Activated naive CD8-positive, alpha-beta T cell treated with anti-CD3 and anti-CD28 coated beads, Interleukin-2, amount 10 ng/mL, durations not matched to agents 7 days and 5 days (primary cell): Measurements from ENCODE around the gene ISX. TPM values are rescaled to one million over a fixed set of nuclear protein-coding genes. Genes with fewer than 3 reads are reported as not detected.

Experiments
- ATAC-seq: fragments of 150-1000 bp; cut with Tn5 transposase; one replicate; pipeline ENCODE4 v1.10.0; 2021; ENCODE audit warnings: low read depth, moderate library complexity
- POLR2A ChIA-PET: fragments of 350-600 bp; sonication (Branson Sonifier 250); formaldehyde crosslinking; loops from one replicate; lab custom pipeline; 2021; ENCODE audit warnings: antibody characterized with exemption; lab: Charles Lee
- DNase-seq: peaks from one replicate; pipeline ENCODE4 v3.0.0; 2021
- H3K27ac Mint-ChIP-seq: one replicate; pipeline ENCODE4 v1.8.0; 2022; ENCODE audit warnings: mild to moderate bottlenecking, mixed read lengths
- H3K27me3 Mint-ChIP-seq: one replicate; pipeline ENCODE4 v1.8.0; 2022; ENCODE audit warnings: mild to moderate bottlenecking, moderate library complexity, mixed read lengths
- H3K36me3 Mint-ChIP-seq: one replicate; pipeline ENCODE4 v1.8.0; 2021; ENCODE audit warnings: mild to moderate bottlenecking, mixed read lengths
- H3K4me1 Mint-ChIP-seq: one replicate; pipeline ENCODE4 v1.8.0; 2021; ENCODE audit warnings: mixed read lengths
- H3K4me3 Mint-ChIP-seq: one replicate; pipeline ENCODE4 v1.8.0; 2022; ENCODE audit warnings: mild to moderate bottlenecking, moderate library complexity, mixed read lengths
- H3K9me3 Mint-ChIP-seq: one replicate; pipeline ENCODE4 v1.8.0; 2021; ENCODE audit warnings: mixed read lengths
- total RNA-seq, 2 experiments: library from RNA; stranded (reverse); gene quantifications; one replicate each; pipeline ENCODE4 v1.2.3, GENCODE V29; 2021

Gene ISX
- total RNA-seq, 2 experiments from 2014 or later, result not detected

GRCh38 chr22:35132568-35132967 lies 66.6 kb downstream of the ISX start:
- no peak for ATAC-seq
- POLR2A ChIA-PET, result no interaction called here
- no peaks in the 10 kb centered on the region for H3K36me3 Mint-ChIP-seq

GRCh38 chr22:35133702-35134380 lies 67.9 kb downstream of the ISX start:
- Mint-ChIP-seq H3K27ac (no peak overlapping the region), H3K36me3 (no peaks in the 10 kb centered on the region), H3K9me3 (peaks cover 1% of the 10 kb centered on the region), H3K4me3 (no peak overlapping the region), H3K4me1 (peaks cover 12% of the 10 kb centered on the region), H3K27me3 (peaks cover 13% of the 10 kb centered on the region)
- DNase-seq (no peak), ATAC-seq (no peak)
- POLR2A ChIA-PET, result no interaction called here

More at GRCh38 chr22:35132568-35132967, 66.6 kb downstream of the ISX start:
- peaks cover 1% of the 10 kb centered on the region for H3K9me3 Mint-ChIP-seq
- no peak overlapping the region for H3K27ac Mint-ChIP-seq
- H3K4me3 Mint-ChIP-seq, result no peak overlapping the region
- no peak for DNase-seq
- H3K4me1 Mint-ChIP-seq, result peaks cover 14% of the 10 kb centered on the region
- peaks cover 13% of the 10 kb centered on the region for H3K27me3 Mint-ChIP-seq

GRCh38 chr22:35134637-35135036 lies 68.7 kb downstream of the ISX start:
- DNase-seq (no peak), ATAC-seq (no peak)
- Mint-ChIP-seq H3K27ac (no peak overlapping the region), H3K36me3 (no peaks in the 10 kb centered on the region), H3K27me3 (peaks cover 13% of the 10 kb centered on the region), H3K9me3 (peaks cover 1% of the 10 kb centered on the region), H3K4me1 (peaks cover 12% of the 10 kb centered on the region), H3K4me3 (no peak overlapping the region)
- POLR2A ChIA-PET, result no interaction called here

- no peaks in the 10 kb centered on the region for H3K36me3 Mint-ChIP-seq
- peaks cover 1% of the 10 kb centered on the region for H3K9me3 Mint-ChIP-seq
- POLR2A ChIA-PET, result no interaction called here
- peaks cover 12% of the 10 kb centered on the region for H3K4me1 Mint-ChIP-seq
- H3K27me3 Mint-ChIP-seq, result peaks cover 12% of the 10 kb centered on the region
- no peak for DNase-seq
- H3K27ac Mint-ChIP-seq, result no peak overlapping the region
- H3K4me3 Mint-ChIP-seq, result peak overlapping the region; percentile 39
- ATAC-seq, result peak; percentile 47
Measured at GRCh38 chr22:35135165-35135564, 69.2 kb downstream of the ISX start.

Other genes starting within 250 kb of the ISX start
- 10 to 100 TPM; 35.4 to 36.2 TPM for gene HMGXB4, start 191.3 kb downstream of the ISX start, total RNA-seq
- gene TOM1, start 233.7 kb downstream of the ISX start, total RNA-seq, result 10 to 100 TPM; 36.7 to 39.5 TPM